Thoracic aorta (tissue), 2 donors: Measurements from ENCODE around the gene COL13A1. TPM values are rescaled to one million over a fixed set of nuclear protein-coding genes. Genes with fewer than 3 reads are reported as not detected.
A peak's percentile ranks its signal among the peaks of the same experiment; 100 is the strongest.

Experiments
- ATAC-seq: fragments of 150-250 bp; one replicate; pipeline ENCODE4 v1.8.0; 2017; ENCODE audit warnings: low read depth; ENCODE audit not compliant: insufficient number of reproducible peaks, low FRiP score
- DNase-seq: peaks from one replicate; pipeline ENCODE4 v3.0.0-alpha.2; 2020; ENCODE audit warnings: low spot score
- H3K27ac ChIP-seq, 2 donors: fragments of 200-600 bp; sonication (generic); 1 replicate in 1 of 2; 2 replicates in 1 of 2; pipeline ENCODE4 v1.5.1; 2016; ENCODE audit warnings: mild to moderate bottlenecking in 2 of 2, moderate library complexity in 2 of 2
- H3K27me3 ChIP-seq: fragments of 200-600 bp; sonication (generic); replicated peaks from 2 replicates; pipeline ENCODE4 v1.6.0; 2016; ENCODE audit warnings: mild to moderate bottlenecking; ENCODE audit not compliant: insufficient read depth
- H3K36me3 ChIP-seq: fragments of 200-600 bp; sonication (generic); one replicate; pipeline ENCODE4 v1.5.1; 2016
- H3K4me1 ChIP-seq, 2 donors: fragments of 200-600 bp; sonication (generic); 1 replicate in 1 of 2; 2 replicates in 1 of 2; pipeline versions ENCODE4 v1.5.1 to v1.6.0; 2016; ENCODE audit warnings: low read depth in 2 of 2, mild to moderate bottlenecking in 1 of 2; ENCODE audit not compliant: control insufficient read depth in 1 of 2
- H3K4me3 ChIP-seq: fragments of 200-600 bp; sonication (generic); 2 replicates; pipeline ENCODE4 v1.5.1; 2016; ENCODE audit warnings: mild to moderate bottlenecking
- H3K9me3 ChIP-seq: fragments of 200-600 bp; sonication (generic); 2 replicates; pipeline ENCODE4 v1.5.1; 2016
- CTCF ChIP-seq: fragments of 200-600 bp; sonication (generic); IDR thresholded peaks from one replicate; pipeline ENCODE4 v1.5.1; 2019; ENCODE audit warnings: antibody characterized with exemption
- total RNA-seq, 2 donors: library from RNA; depleted of rRNA; stranded (reverse); fragments of >200 nt; gene quantifications; one replicate each; pipeline versions ENCODE4 v1.1.0 to v1.2.3, GENCODE V29; 2016

Gene COL13A1
- total RNA-seq, 2 donors from 2014 or later, result 23.1 to 34.1 TPM

- no peak overlapping the region for H3K27ac ChIP-seq
- H3K36me3 ChIP-seq, result no peaks in the 10 kb centered on the region
- DNase-seq (no peak), ATAC-seq (no peak)
- no peaks in the 10 kb centered on the region for H3K27me3 ChIP-seq
- no peak overlapping the region for H3K4me3 ChIP-seq
- H3K4me1 ChIP-seq, result no peaks in the 10 kb centered on the region
- H3K9me3 ChIP-seq, result no peaks in the 10 kb centered on the region
- no peak for TF ChIP-seq CTCF
Observed at GRCh38 chr10:69956741-69957230, 155.1 kb downstream of the COL13A1 start.

GRCh38 chr10:69957241-69957885 is 155.7 kb downstream of the COL13A1 start:
- no peak for TF ChIP-seq CTCF
- Histone ChIP-seq H3K9me3 (no peaks in the 10 kb centered on the region), H3K27me3 (no peaks in the 10 kb centered on the region), H3K4me1 (no peaks in the 10 kb centered on the region), H3K4me3 (no peak overlapping the region), H3K27ac (no peak overlapping the region), H3K36me3 (no peaks in the 10 kb centered on the region)
- no peak for ATAC-seq
- no peak for DNase-seq

GRCh38 chr10:69957886-69958555 is 156.3 kb downstream of the COL13A1 start:
- no peak for ATAC-seq
- no peaks in the 10 kb centered on the region for H3K27me3 ChIP-seq
- H3K27ac ChIP-seq, result no peak overlapping the region
- no peak for DNase-seq
- TF ChIP-seq CTCF, result peak; percentile 76
- no peaks in the 10 kb centered on the region for H3K9me3 ChIP-seq
- no peak overlapping the region for H3K4me3 ChIP-seq
- H3K4me1 ChIP-seq, result no peaks in the 10 kb centered on the region
- no peaks in the 10 kb centered on the region for H3K36me3 ChIP-seq

- no peak overlapping the region for H3K27ac ChIP-seq
- no peak for TF ChIP-seq CTCF
- H3K4me3 ChIP-seq, result no peak overlapping the region
- no peaks in the 10 kb centered on the region for H3K27me3 ChIP-seq
- no peaks in the 10 kb centered on the region for H3K36me3 ChIP-seq
- DNase-seq (no peak), ATAC-seq (no peak)
- no peaks in the 10 kb centered on the region for H3K9me3 ChIP-seq
- H3K4me1 ChIP-seq, result no peaks in the 10 kb centered on the region
Observed at GRCh38 chr10:69958556-69958902, 156.8 kb downstream of the COL13A1 start.

GRCh38 chr10:69959911-69960310 is 158.2 kb downstream of the COL13A1 start:
- no peak for DNase-seq
- H3K27me3 ChIP-seq, result no peaks in the 10 kb centered on the region
- H3K36me3 ChIP-seq, result no peaks in the 10 kb centered on the region
- TF ChIP-seq CTCF, result no peak
- H3K4me1 ChIP-seq, result no peaks in the 10 kb centered on the region
- H3K4me3 ChIP-seq, result no peak overlapping the region
- H3K27ac ChIP-seq, result no peak overlapping the region
- no peak for ATAC-seq
- H3K9me3 ChIP-seq, result no peaks in the 10 kb centered on the region
